HG03025 (cell line): ENCODE data around the gene SMPD3.
A peak's percentile ranks its signal among the peaks of the same experiment; 100 is the strongest.
"Not testable (repeated sequence)": the region's sequence is repeated elsewhere in the genome, so short reads cannot be mapped to it uniquely, and the experiment has no call there.

ENCODE experiments used
- ATAC-seq: cut with Tn5 transposase; IDR thresholded peaks from one replicate; pipeline ENCODE4 v1.9.1; 2021; ENCODE audit warnings: mild to moderate bottlenecking, moderate library complexity; ENCODE audit not compliant: unreplicated experiment, low FRiP score

The SMPD3 gene

GRCh38 chr16:68448360-68448970, at the start of gene SMPD3:
Gene SMPD3, minus strand, starts transcription at chr16:68448508. Its CDS starts 76,327 bp downstream, at chr16:68372181.
- peak; percentile 86 for ATAC-seq

- no peak for ATAC-seq
Measured at GRCh38 chr16:68496689-68497088, 48.4 kb upstream of the SMPD3 start.

- not testable (repeated sequence) for ATAC-seq
Measured at GRCh38 chr16:68494261-68494660, 46.0 kb upstream of the SMPD3 start.

GRCh38 chr16:68493412-68494070, 45.2 kb upstream of the SMPD3 start:
- ATAC-seq, result no peak

- no peak for ATAC-seq
Measured at GRCh38 chr16:68492543-68493411, 44.5 kb upstream of the SMPD3 start.

- ATAC-seq, result no peak
Measured at GRCh38 chr16:68492151-68492542, 43.8 kb upstream of the SMPD3 start.

GRCh38 chr16:68491576-68491950, 43.3 kb upstream of the SMPD3 start:
- ATAC-seq, result no peak

- ATAC-seq, result no peak
Measured at GRCh38 chr16:68490829-68491575, 42.7 kb upstream of the SMPD3 start.

- no peak for ATAC-seq
Measured at GRCh38 chr16:68490358-68490757, 42.0 kb upstream of the SMPD3 start.

GRCh38 chr16:68488554-68488953, 40.2 kb upstream of the SMPD3 start:
- no peak for ATAC-seq

- ATAC-seq, result no peak
Measured at GRCh38 chr16:68487669-68488068, 39.4 kb upstream of the SMPD3 start.

GRCh38 chr16:68487203-68487514, 38.9 kb upstream of the SMPD3 start:
- ATAC-seq, result no peak

GRCh38 chr16:68486502-68487202, 38.3 kb upstream of the SMPD3 start:
- ATAC-seq, result no peak

- no peak for ATAC-seq
Measured at GRCh38 chr16:68481636-68482035, 33.3 kb upstream of the SMPD3 start.

GRCh38 chr16:68480084-68480995, 32.0 kb upstream of the SMPD3 start:
- no peak for ATAC-seq

- no peak for ATAC-seq
Measured at GRCh38 chr16:68479271-68479670, 31.0 kb upstream of the SMPD3 start.

GRCh38 chr16:68478526-68479250, 30.4 kb upstream of the SMPD3 start:
- no peak for ATAC-seq

GRCh38 chr16:68475071-68475470, 26.8 kb upstream of the SMPD3 start:
- no peak for ATAC-seq
